NCI-H69 (cell line): Measurements from ENCODE around the gene LRRC74B.
"Not testable (repeated sequence)": the region's sequence is repeated elsewhere in the genome, so short reads cannot be mapped to it uniquely, and the experiment has no call there.

ENCODE experiments used
- DNase-seq: peaks from one replicate; lab custom pipeline; 2025; lab: John Stamatoyannopoulos, UW

LRRC74B gene

DNA sequence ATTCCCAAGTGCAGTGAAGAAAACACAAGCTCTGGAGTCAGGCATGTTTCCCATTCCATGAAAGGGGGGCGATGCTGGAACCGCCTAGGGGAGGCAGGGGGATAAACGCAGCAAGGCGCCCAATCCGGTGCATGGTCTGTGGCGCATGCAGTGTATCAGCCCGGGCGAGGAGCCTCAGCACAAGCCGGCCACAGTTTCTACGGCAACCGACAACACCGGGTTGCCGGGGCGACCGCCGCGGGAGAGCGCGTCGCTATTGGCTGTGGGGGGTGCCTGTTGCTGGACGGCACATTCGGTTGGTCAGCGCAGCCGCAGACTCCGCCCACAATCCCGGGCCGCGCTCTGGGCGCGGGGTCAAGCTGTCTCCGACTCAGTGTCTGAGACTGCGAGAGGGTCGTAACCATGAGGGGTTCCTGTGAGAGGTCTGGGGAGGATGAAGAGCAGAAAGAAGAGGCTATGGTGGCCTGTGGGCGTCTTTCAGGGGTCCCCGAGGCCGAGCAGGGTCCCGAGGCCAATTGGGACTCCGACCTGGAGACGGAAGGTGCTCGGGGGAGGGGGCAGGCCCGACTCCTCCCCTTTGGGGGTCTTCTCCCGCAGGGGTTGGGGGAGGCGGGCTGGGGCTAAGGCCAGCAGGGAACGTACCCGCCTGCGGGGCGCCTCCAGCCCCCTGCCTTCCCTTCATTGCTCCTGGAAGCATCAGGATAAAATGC is at the start of gene LRRC74B:
LRRC74B (plus strand) TSS at position 362 of the 710 bp plus-strand sequence; CDS start at position 403, 41 bp downstream.
- peak; percentile 93 for DNase-seq

- no peak for DNase-seq
These were observed 49.7 kb upstream of the LRRC74B start for GRCh38 chr22:20996031-20996410.

DNA sequence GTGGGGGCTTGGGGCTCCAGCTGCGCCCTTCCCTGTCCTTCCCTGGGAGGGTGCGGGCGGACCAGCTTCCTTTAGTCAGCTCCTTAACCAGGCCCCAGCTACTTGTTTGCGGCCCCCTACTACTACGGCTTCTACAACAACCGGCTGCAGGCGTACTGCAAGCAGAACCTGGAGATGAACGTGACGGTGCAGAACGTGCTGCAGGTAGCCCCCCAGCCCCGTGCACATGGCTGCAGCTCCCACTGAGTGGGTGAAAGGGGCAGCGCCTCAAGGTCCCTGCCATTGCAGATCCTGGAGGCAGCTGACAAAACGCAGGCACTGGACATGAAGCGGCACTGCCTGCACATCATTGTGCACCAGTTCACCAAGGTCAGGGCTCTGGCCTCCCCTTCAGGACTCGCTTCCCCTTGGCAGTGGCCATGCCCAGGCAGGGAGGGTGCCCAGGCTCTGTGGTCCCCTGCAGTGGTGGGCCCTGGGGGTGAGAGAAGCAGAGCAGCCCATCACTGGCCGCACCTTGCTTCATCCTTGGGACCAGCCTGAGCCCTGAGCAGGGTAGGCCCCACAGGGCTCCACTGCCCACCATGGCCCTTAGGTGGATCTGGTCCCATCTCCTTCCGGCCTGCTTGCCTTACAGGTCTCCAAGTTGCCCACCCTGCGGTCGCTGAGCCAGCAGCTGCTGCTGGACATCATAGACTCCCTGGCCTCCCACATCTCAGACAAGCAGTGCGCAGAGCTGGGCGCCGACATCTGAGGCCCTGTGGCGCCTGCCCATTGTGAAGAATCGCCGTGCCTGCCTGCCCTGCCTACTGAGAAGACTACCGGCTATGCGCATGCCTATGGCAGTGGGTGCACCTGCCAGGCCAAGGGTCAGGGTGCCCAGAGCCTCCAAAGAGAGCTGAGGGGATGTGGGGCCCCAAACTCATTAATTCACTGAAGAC is 48.9 kb upstream of the LRRC74B start:
- DNase-seq = no peak

- no peak for DNase-seq
These were observed 48.0 kb upstream of the LRRC74B start for GRCh38 chr22:20997536-20998257.

- DNase-seq = peak; percentile 4
These were observed 47.1 kb upstream of the LRRC74B start for GRCh38 chr22:20998411-20999336.

DNA sequence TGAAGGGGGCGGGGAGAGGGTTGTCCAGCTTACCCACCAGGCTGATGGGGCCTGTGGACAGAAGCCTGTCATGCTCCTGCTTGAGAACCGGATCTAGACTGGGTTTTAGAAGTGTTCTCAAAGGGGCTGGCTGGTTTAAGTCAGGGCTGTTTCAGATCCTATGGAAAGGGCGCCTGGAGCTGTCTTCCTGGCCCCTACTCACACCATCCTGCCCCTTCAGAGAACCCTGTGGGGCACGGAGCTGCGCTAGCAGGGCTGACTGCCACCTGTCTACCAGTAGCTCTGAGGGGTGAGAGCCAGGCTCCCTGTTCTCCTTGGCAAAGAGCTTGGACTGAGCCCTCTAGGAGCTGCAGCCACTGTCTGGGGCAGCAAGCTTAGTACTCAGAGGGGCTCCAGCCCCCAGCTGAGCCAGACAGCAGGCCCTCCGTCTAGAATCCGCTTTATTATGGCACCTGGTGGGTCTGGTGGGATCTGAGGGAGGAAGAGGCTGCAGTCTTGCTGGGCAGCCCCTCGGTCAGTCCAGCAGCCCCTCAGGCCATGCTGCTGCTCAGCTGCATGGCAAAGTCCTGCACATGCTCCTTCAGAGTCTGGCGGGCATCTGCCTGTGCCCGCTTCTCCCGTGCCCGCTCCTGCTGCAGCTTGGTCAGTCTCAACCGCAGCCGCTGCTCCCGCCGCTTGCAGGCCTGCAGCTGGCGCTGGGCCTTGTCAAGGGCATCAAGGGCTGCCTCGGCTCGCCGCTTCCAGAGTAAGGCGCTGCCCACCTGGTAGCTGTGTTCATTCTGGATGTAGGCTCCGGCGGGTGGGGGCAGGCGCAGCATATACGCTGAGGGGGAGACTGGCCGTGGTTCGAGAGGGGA is 46.2 kb upstream of the LRRC74B start:
- no peak for DNase-seq

DNA sequence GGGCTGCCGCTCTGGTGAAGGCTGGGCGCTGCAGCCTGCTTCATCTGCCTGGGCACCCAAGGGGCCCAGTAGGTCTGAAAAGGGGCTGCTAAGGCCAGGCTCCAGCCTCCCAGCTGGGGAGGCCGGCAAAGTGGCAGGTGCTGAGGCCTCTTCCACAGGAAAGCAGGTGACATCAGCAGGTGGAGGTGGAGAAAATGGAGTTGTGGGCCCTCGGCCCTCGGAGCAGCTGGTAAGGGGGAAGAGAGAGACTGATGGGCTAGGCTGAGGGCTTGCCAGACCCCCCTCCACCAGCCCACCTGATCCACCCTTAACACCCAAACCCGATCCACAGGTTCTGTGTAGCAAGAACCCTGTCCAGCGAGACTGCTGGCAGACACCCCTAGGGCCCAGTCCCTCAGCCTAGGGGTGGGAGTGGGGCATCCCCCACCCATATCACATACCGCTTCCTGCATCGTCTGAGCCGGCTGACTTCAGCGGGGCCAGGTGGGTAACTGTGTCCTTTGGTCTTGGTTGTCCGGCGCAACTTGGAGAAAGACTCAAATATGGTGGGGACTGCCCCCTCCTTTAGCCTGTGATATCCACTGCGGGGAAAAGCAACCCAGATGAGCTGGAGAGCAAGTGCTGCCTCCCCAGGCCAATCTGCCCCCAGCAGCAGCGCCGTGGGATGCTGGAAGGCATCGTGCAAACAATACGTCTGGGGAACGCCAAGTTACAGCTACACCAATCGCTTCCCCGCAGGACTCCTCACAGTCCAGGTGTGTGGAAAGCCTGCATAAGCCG is 45.3 kb upstream of the LRRC74B start:
- DNase-seq = peak; percentile 33

GRCh38 chr22:21000987-21001600 is 44.7 kb upstream of the LRRC74B start:
- no peak for DNase-seq

DNA sequence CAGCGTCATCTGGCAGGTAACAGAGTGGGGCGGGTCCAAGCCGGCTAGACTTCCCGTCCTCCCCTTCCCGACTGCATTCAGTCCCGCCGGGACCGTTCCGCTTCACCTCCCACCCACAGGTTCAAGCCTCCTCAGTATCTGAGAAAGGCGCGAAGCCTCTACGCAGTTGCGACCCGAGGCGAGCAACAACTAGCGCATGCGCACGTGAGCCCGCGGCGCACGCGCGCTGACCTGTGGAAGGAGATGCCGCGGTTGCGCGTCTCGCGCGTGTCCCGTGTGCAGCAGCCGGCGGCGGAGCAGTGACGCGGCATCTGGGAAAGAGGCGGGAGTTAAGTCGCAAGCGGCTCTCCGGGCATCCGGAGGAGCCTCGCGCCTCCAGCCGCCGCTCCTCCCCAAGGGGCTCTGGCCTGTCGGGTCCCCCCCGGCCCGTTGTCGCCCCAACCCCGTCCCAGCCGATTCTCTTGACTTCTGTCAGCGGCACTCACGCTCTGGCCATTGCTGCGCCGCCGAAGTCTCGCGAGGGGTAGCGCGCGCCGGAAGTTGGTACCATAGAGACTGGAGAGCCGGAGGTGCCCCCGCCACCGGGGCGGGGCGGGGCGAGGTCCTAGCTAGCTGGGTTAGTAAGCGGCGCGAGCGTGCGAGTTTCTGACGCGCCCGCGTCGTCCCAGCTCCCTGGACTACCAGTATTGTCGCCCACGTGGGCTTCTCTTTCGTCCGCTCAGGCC is 44.0 kb upstream of the LRRC74B start, which contains the start of gene THAP7:
THAP7 (minus strand) TSS at position 518 of the 725 bp plus-strand sequence; CDS start at position 311, 207 bp downstream.
- peak; percentile 95 for DNase-seq

GRCh38 chr22:21003782-21004181 is 42.0 kb upstream of the LRRC74B start:
- peak; percentile 73 for DNase-seq

- DNase-seq = not testable (repeated sequence)
These were observed 36.5 kb upstream of the LRRC74B start for GRCh38 chr22:21009208-21009607.

GRCh38 chr22:21009638-21010425 is 35.9 kb upstream of the LRRC74B start:
- no peak for DNase-seq

GRCh38 chr22:21010426-21011113 is 35.2 kb upstream of the LRRC74B start:
- DNase-seq = no peak

- peak; percentile 59 for DNase-seq
These were observed 33.0 kb upstream of the LRRC74B start for GRCh38 chr22:21012446-21013407.

- peak; percentile 62 for DNase-seq
These were observed 32.0 kb upstream of the LRRC74B start for GRCh38 chr22:21013657-21014201.
